ENCODE data around the gene CCDC7.

- TF ChIP-seq EZH2phosphoT487 (IDR thresholded peaks at IDR 0.05; ENCODE audit: insufficient read depth, low read depth) (no peak), EZH2 (IDR thresholded peaks at IDR 0.05; ENCODE audit: insufficient read depth, poor library complexity, severe bottlenecking) (no peak)
Observed at GRCh38 chr10:32403091-32403490, 42.8 kb upstream of the CCDC7 start.

Data from GM23248 (cell line).